HEK293T (cell line): ENCODE measurements around the gene KCTD14.
"Not testable (repeated sequence)": the region's sequence is repeated elsewhere in the genome, so short reads cannot be mapped to it uniquely, and the experiment has no call there.

ENCODE experiments used
- CTCF ChIA-PET: fragments of 350-600 bp; formaldehyde crosslinking; extraction: SDS; loops from one replicate; lab custom pipeline; 2021; ENCODE audit warnings: antibody characterized with exemption, inconsistent platforms; lab: Yijun Ruan, JAX
- POLR2A ChIA-PET: fragments of 350-600 bp; formaldehyde crosslinking; extraction: SDS; loops from one replicate; lab custom pipeline; 2020; ENCODE audit warnings: antibody characterized with exemption, inconsistent platforms; lab: Yijun Ruan, JAX
- DNase-seq: peaks from one replicate; pipeline ENCODE4 v3.0.0; 2012; ENCODE audit warnings: mixed read lengths; ENCODE audit errors: extremely low spot score
- ARNT ChIP-seq: fragments of 450-650 bp; IDR thresholded peaks from 2 replicates; pipeline ENCODE4 v1.6.1; 2017; ENCODE audit warnings: mild to moderate bottlenecking
- BHLHE40 ChIP-seq: fragments of 450-650 bp; IDR thresholded peaks from 2 replicates; pipeline ENCODE4 v1.6.1; 2016; ENCODE audit warnings: mild to moderate bottlenecking, moderate library complexity, borderline replicate concordance
- CTBP1 ChIP-seq: fragments of 450-650 bp; IDR thresholded peaks from 2 replicates; pipeline ENCODE4 v1.6.1; 2016; ENCODE audit warnings: borderline replicate concordance
- ELF4 ChIP-seq: fragments of 450-650 bp; IDR thresholded peaks from 2 replicates; pipeline ENCODE4 v1.6.1; 2017; ENCODE audit warnings: antibody characterized with exemption
- FOXA1 ChIP-seq: fragments of 450-650 bp; IDR thresholded peaks from 2 replicates; pipeline ENCODE4 v1.6.1; 2016; ENCODE audit warnings: mild to moderate bottlenecking
- FOXK2 ChIP-seq: fragments of 450-650 bp; IDR thresholded peaks from 2 replicates; pipeline ENCODE4 v1.6.1; 2016; ENCODE audit warnings: mild to moderate bottlenecking
- FOXM1 ChIP-seq: fragments of 450-650 bp; IDR thresholded peaks from 2 replicates; pipeline ENCODE4 v1.6.1; 2017; ENCODE audit warnings: mild to moderate bottlenecking, borderline replicate concordance
- HDGF ChIP-seq: fragments of 450-650 bp; IDR thresholded peaks from 2 replicates; pipeline ENCODE4 v1.6.1; 2017; ENCODE audit warnings: antibody characterized with exemption, borderline replicate concordance
- L3MBTL2 ChIP-seq: fragments of 450-650 bp; conservative IDR thresholded peaks from 2 replicates; pipeline ENCODE4 v1.6.1; 2016; ENCODE audit warnings: mild to moderate bottlenecking
- LEF1 ChIP-seq: fragments of 450-650 bp; IDR thresholded peaks from 2 replicates; pipeline ENCODE4 v1.6.1; 2017; ENCODE audit warnings: mild to moderate bottlenecking, borderline replicate concordance
- NFRKB ChIP-seq: fragments of 450-650 bp; IDR thresholded peaks from 2 replicates; pipeline ENCODE4 v1.6.1; 2016; ENCODE audit warnings: mild to moderate bottlenecking, moderate library complexity
- SP1 ChIP-seq: fragments of 450-650 bp; IDR thresholded peaks from 2 replicates; pipeline ENCODE4 v1.6.1; 2017
- SUZ12 ChIP-seq: fragments of 450-650 bp; IDR thresholded peaks from 2 replicates; pipeline ENCODE4 v1.6.1; 2016; ENCODE audit warnings: mild to moderate bottlenecking
- TARDBP ChIP-seq: fragments of 450-650 bp; IDR thresholded peaks from 2 replicates; pipeline ENCODE4 v1.6.1; 2016
- ZNF384 ChIP-seq: fragments of 450-650 bp; IDR thresholded peaks from 2 replicates; pipeline ENCODE4 v1.6.1; 2016
- TF ChIP-seq, protein P1 (sequence below): fragments of 450-650 bp; IDR thresholded peaks from 2 replicates; pipeline ENCODE4 v1.6.1; 2016

The KCTD14 gene

DNA sequence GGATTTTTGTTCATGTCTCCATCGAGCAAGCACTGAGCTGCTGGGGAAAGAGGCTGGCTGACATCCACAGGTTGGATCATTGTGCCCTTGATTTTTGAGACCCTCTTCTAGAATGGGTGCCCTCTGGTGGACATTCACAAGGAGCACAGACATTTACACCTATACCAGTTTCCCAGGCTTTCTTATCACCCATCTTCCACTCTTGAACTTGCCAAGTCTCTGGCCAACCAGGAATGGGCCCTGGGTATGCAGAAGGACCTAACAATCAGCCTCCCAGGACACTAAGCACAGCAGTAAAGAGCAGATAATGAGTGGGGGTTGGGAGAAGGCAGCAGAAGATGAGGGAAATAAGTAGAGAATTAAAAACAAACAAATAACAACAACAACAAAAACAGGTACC is 22.9 kb downstream of the KCTD14 start:
- TF ChIP-seq ARNT (no peak), BHLHE40 (no peak), FOXA1 (no peak), NFRKB (no peak), SUZ12 (no peak), ZNF384 (no peak), L3MBTL2 (no peak), TARDBP (no peak), CTBP1 (no peak), HDGF (no peak), LEF1 (no peak)
- TF ChIP-seq, protein P1, sequence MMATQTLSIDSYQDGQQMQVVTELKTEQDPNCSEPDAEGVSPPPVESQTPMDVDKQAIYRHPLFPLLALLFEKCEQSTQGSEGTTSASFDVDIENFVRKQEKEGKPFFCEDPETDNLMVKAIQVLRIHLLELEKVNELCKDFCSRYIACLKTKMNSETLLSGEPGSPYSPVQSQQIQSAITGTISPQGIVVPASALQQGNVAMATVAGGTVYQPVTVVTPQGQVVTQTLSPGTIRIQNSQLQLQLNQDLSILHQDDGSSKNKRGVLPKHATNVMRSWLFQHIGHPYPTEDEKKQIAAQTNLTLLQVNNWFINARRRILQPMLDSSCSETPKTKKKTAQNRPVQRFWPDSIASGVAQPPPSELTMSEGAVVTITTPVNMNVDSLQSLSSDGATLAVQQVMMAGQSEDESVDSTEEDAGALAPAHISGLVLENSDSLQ, result no peak
- POLR2A ChIA-PET, result interaction anchor here (0.7 kb wide), 1 partner anchor 180 kb away, joined by 3 read pairs; no protein-coding TSS in a partner anchor

GRCh38 chr11:77999446-78000030 is 23.5 kb downstream of the KCTD14 start:
- DNase-seq, result no peak
- POLR2A ChIA-PET, result interaction anchor here (0.6 to 0.7 kb wide), 3 partner anchors 178 to 180 kb away, joined by 3 read pairs; no protein-coding TSS in a partner anchor
- CTCF ChIA-PET, result interaction anchor here (0.9 to 2.3 kb wide), 6 partner anchors 10 to 223 kb away, joined by 3 to 7 read pairs (median 4); no protein-coding TSS in a partner anchor
- TF ChIP-seq, protein P1, result no peak
- TF ChIP-seq LEF1, result no peak
- TF ChIP-seq BHLHE40, result no peak
- no peak for TF ChIP-seq FOXA1
- no peak for TF ChIP-seq ELF4
- no peak for TF ChIP-seq SP1
- TF ChIP-seq ARNT, result no peak
- TF ChIP-seq FOXK2, result no peak
- TF ChIP-seq TARDBP, result no peak
- no peak for TF ChIP-seq CTBP1
- no peak for TF ChIP-seq HDGF
- no peak for TF ChIP-seq FOXM1
- TF ChIP-seq ZNF384, result no peak

More for the DNA sequence above, 22.9 kb downstream of the KCTD14 start:
- peak; percentile 70 for DNase-seq
- CTCF ChIA-PET, result interaction anchor here (0.6 to 2.3 kb wide), 6 partner anchors 8 to 224 kb away, joined by 3 to 7 read pairs (median 4); no protein-coding TSS in a partner anchor

DNA sequence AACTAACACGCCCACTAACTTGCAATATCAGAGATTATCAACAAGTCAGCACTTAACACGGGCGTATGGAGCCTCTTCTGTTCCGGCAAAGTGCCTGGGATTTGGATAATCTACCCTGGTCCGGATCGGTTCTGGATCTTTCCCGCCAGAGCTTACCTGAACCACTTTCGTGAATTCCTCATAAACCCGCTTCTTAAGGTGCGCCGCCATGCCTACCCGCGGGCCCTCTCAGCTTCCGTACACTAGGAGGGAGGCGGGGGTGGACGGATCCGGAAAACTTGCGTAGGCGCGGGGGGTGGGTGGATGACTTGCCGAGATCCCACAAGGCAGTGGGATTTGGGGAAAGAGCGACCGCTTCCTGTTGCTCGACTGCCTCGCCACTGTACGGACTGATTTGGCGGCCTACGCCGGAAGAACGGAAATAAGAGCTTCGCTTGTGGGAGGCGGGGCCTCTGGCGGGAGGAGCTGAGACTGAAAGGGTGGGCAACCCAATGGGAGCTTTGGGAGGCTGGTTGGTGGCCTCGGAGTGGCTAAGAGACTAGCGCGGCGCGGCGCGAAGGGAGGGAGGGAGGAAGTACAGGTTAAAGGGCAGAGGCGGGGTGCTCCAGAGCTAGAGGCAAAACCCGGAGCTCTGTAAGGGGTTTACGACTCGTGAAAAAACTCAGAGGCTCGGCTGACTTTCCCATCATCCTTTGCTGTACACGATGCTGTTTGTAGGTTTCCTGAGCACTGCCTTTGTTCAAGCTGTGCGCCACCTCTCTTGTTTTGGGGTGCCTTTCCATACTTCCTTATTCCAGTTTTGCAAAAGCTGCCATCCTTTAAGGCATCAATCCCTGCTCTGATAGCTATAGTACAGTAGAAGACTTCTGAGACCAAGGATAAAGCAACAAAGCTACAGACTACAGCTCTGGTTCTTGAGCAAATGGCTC is 28.4 kb downstream of the KCTD14 start, which contains the start of gene INTS4:
INTS4 (minus strand) TSS at position 235 of the 929 bp plus-strand sequence; CDS start at position 210, 25 bp downstream.
- POLR2A ChIA-PET, result interaction anchor here (0.7 to 2.3 kb wide), 21 partner anchors 13 to 357 kb away, joined by 3 to 20 read pairs (median 5); partner anchors contain the start of genes AAMDC, ALG8, CLNS1A and NDUFC2
- peak; percentile 94 for DNase-seq
- TF ChIP-seq ZNF384, result peak; percentile 69
- TF ChIP-seq L3MBTL2, result peak; percentile 75
- peak; percentile 80; the same call in 1 of the 2 replicates for TF ChIP-seq FOXM1
- no peak for TF ChIP-seq TARDBP
- TF ChIP-seq, protein P1, result peak; percentile 98
- TF ChIP-seq ELF4, result peak; percentile 58; the same call in 1 of the 2 replicates
- no peak for TF ChIP-seq HDGF
- CTCF ChIA-PET, result interaction anchor here (0.5 to 0.7 kb wide), 2 partner anchors 24 to 26 kb away, joined by 3 to 4 read pairs; no protein-coding TSS in a partner anchor

DNA sequence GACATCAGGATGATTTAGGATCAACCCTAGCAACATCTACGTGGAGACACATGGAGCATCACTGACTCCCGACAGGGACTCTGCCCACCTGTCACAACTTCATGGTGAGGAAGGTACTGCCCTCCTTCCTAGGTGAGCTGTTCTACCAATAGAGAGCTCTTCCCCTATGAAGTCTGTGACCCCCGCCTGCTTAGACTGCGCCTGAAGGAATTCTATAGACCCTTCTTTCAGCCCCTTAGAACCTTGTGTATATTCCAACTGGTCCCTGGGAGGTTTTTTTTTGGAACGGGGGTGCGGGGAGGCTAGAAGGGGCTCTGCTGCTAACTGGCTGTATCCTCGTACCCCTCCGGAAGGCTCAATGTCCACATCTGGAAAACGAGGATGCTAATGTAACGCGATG is 29.2 kb downstream of the KCTD14 start:
- TF ChIP-seq, protein P1, result no peak
- no peak for TF ChIP-seq HDGF
- TF ChIP-seq LEF1, result no peak
- no peak for TF ChIP-seq L3MBTL2
- TF ChIP-seq FOXM1, result no peak
- TF ChIP-seq BHLHE40, result no peak
- no peak for TF ChIP-seq ZNF384
- TF ChIP-seq FOXK2, result no peak
- no peak for TF ChIP-seq NFRKB
- no peak for TF ChIP-seq ELF4
- TF ChIP-seq SUZ12, result no peak
- TF ChIP-seq ARNT, result no peak
- no peak for TF ChIP-seq FOXA1
- TF ChIP-seq CTBP1, result no peak
- TF ChIP-seq SP1, result no peak
- no peak for TF ChIP-seq TARDBP
- CTCF ChIA-PET, result interaction anchor here (0.5 kb wide), 1 partner anchor 13 kb away, joined by 9 read pairs; no protein-coding TSS in a partner anchor
- no peak for DNase-seq
- POLR2A ChIA-PET, result interaction anchor here (0.6 to 2.2 kb wide), 6 partner anchors 16 to 356 kb away, joined by 3 to 20 read pairs (median 8); partner anchors contain the start of gene CLNS1A

DNA sequence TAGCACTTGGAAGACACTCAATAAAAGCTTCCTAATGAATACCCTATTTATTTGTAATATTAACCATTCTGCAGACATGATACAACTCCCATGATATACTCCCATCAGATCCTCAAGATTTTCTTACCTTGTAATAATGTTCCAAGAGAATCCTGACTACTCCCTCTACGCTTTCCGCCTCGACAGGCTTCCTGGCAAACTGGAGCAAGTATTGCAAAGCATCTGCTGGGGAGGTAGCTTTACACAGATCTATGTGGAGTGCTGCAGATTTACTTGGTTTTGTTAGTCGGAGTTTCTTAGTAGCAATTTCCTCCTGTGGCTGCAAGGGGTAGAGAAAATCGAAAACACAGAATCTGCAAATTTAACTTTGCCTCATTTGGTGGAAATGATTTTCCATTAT is 32.1 kb downstream of the KCTD14 start:
- ChIA-PET POLR2A (no interaction called here), CTCF (no interaction called here)
- DNase-seq, result no peak
- TF ChIP-seq ARNT (no peak), L3MBTL2 (no peak), ELF4 (no peak), TARDBP (no peak), NFRKB (no peak), FOXA1 (no peak), HDGF (no peak), CTBP1 (no peak), ZNF384 (no peak), FOXK2 (no peak)
- TF ChIP-seq, protein P1, result no peak

GRCh38 chr11:77986456-77986855 is 36.6 kb downstream of the KCTD14 start:
- CTCF ChIA-PET, DNase-seq, POLR2A ChIA-PET: not testable (repeated sequence)
